PC-3 (cell line): ENCODE measurements around the gene SDC1. TPM values are rescaled to one million over a fixed set of nuclear protein-coding genes. Genes with fewer than 3 reads are reported as not detected.

Experiments used
- ATAC-seq: fragments of 200-7000 bp; cut with Tn5 transposase; 2 replicates; pipeline ENCODE4 v1.9.1; 2020; ENCODE audit warnings: mild to moderate bottlenecking, moderate library complexity
- BruUV-seq: library from RNA; stranded (reverse); fragments of 400-500 nt; replicated peaks from 2 replicates; lab custom pipeline; 2021; lab: Mats Ljungman, UMichigan
- CTCF ChIA-PET: fragments of 300-600 bp; sonication (Branson Sonifier 250); formaldehyde crosslinking; loops from one replicate; lab custom pipeline; 2022; ENCODE audit warnings: antibody characterized with exemption; lab: Charles Lee
- POLR2A ChIA-PET: fragments of 300-600 bp; sonication (Branson Sonifier 250); formaldehyde crosslinking; loops from one replicate; lab custom pipeline; 2022; ENCODE audit warnings: antibody characterized with exemption; ENCODE audit not compliant: unreplicated experiment; lab: Charles Lee
- DNase-seq: peaks from one replicate; pipeline ENCODE4 v3.0.0-alpha.2; 2015
- H2AFZ ChIP-seq: fragments of 300-600 bp; sonication (generic); 2 replicates; pipeline ENCODE4 v1.6.0; 2016; ENCODE audit warnings: antibody characterized with exemption, low read length
- H3F3A ChIP-seq: fragments of 300-600 bp; sonication (generic); one replicate; pipeline ENCODE4 v1.6.0; 2017; ENCODE audit warnings: antibody characterized with exemption, low read length, control low read depth, mild to moderate bottlenecking; ENCODE audit not compliant: unreplicated experiment
- H3K27ac ChIP-seq: fragments of 300-600 bp; sonication (generic); 2 replicates; pipeline ENCODE4 v1.5.1; 2016; ENCODE audit warnings: mild to moderate bottlenecking, low read length
- H3K27me3 ChIP-seq: fragments of 300-600 bp; sonication (generic); 2 replicates; pipeline ENCODE4 v1.6.1; 2016; ENCODE audit warnings: low read length, mixed read lengths
- H3K36me3 ChIP-seq: fragments of 300-600 bp; sonication (generic); 2 replicates; pipeline ENCODE4 v1.6.1; 2016; ENCODE audit warnings: low read depth, mixed run types, low read length, mixed read lengths
- H3K4me1 ChIP-seq: fragments of 300-600 bp; sonication (generic); 2 replicates; pipeline ENCODE4 v1.5.1; 2016; ENCODE audit warnings: low read length; ENCODE audit not compliant: insufficient read depth
- H3K4me2 ChIP-seq: fragments of 300-600 bp; sonication (generic); 2 replicates; pipeline ENCODE4 v1.6.0; 2016; ENCODE audit warnings: low read length
- H3K4me3 ChIP-seq: fragments of 300-600 bp; sonication (generic); 2 replicates; pipeline ENCODE4 v1.5.1; 2016; ENCODE audit warnings: mild to moderate bottlenecking, low read length, mixed read lengths
- H3K79me2 ChIP-seq: fragments of 300-600 bp; sonication (generic); 2 replicates; pipeline ENCODE4 v1.6.1; 2017; ENCODE audit warnings: low read length, mixed read lengths
- H3K9ac ChIP-seq: fragments of 300-600 bp; sonication (generic); 2 replicates; pipeline ENCODE4 v1.6.0; 2016; ENCODE audit warnings: mild to moderate bottlenecking, low read length
- H3K9me2 ChIP-seq: fragments of 300-600 bp; sonication (generic); replicated peaks from 2 replicates; pipeline ENCODE4 v1.6.1; 2016; ENCODE audit warnings: mixed run types, low read length, mixed read lengths
- H3K9me3 ChIP-seq: fragments of 300-600 bp; sonication (generic); 2 replicates; pipeline ENCODE4 v1.6.1; 2016; ENCODE audit warnings: low read length, mixed read lengths
- H4K20me1 ChIP-seq: fragments of 300-600 bp; sonication (generic); 2 replicates; pipeline ENCODE4 v1.6.1; 2016; ENCODE audit warnings: low read length, mixed read lengths
- EZH2 ChIP-seq: fragments of 300-600 bp; sonication (generic); IDR thresholded peaks from one replicate; pipeline ENCODE4 v1.6.1; 2017; ENCODE audit warnings: antibody characterized with exemption, mild to moderate bottlenecking, low read length; ENCODE audit not compliant: unreplicated experiment
- EZH2phosphoT487 ChIP-seq: fragments of 300-600 bp; sonication (generic); IDR thresholded peaks from 2 replicates; pipeline ENCODE4 v1.6.1; 2018; ENCODE audit warnings: mild to moderate bottlenecking, antibody characterized with exemption, low read length, borderline replicate concordance
- intact Hi-C: fragments of 100-400 bp; cut with micrococcal nuclease; formaldehyde crosslinking; loops from 2 replicates; pipeline ENCODE4 v1.9.0; 2023
- total RNA-seq: library from RNA; depleted of rRNA; stranded (reverse); fragments of >200 nt; gene quantifications from 2 replicates; pipeline ENCODE4 v1.2.3, GENCODE V29; 2014
- TF ChIP-seq, protein P1 (sequence below): fragments of 300-600 bp; sonication (generic); conservative IDR thresholded peaks from 2 replicates; pipeline ENCODE4 v1.5.1; 2017; ENCODE audit warnings: antibody characterized with exemption, low read depth, mild to moderate bottlenecking, low read length

Gene SDC1
- total RNA-seq, 1 experiment from 2014 or later, result 358 TPM

DNA sequence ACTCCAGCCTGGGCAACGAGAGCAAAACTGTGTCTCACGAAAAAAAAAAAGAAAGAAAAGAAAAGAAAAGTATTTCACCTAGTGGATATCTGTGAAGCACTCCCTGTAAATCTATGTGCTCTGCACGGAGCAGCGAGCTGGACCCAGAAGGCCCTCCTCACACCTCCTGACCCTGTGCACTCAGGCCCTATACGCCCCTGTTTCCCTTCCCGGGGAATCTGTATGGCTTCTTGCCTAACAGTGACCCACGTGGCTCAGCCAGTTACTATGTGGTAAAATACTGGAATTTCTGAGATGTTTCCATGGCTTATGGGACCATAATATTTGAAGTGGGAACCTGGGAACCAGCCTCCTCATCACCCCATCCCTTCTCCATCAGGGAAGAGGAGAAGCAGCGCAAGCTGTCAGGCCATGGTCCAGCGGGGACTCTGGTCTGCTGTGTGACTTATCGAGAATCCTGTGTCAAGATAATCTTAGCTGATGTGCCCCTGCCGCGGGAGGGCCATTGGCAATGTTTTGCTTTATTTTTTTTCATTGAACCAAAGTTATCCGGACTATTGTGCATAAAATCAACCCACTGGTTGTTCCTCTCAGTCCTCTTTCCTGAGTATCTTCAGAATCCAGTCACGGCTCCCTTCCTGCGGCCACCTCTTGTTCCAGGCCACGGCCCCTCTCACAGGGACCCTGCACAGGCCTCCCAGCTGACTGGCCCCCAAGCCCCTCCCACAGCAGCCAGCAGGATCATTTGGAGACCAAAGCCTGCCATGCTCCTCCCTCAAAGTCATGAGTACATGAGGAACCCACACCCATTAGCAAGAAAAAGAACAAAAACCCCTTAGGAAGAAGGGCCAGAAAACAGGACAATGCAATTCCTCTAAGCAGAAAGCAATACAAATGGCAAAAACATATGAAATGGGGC is 30.6 kb downstream of the SDC1 start:
- Histone ChIP-seq H3K27ac (no peak overlapping the region), H2AFZ (no peak overlapping the region)
- BruUV-seq, result no TSS peak

DNA sequence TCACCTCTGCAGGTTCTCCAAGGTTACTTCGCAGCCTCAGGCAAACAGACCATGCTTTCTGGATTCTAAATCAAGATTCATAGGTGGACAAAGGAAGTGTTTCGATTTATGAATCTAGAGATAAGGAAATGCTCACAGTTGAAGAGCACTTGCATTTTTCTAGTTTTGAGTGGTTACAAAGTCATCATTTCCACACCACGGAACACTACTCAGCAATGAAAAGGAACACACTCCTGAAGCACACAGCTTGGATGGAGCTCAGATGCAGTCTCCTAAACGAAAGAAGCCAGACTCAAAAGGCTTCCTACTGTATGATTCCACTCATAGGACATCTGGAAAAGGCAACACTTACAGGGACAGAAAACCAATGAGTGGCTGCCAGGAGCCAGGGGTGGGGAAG is 31.7 kb downstream of the SDC1 start:
- H2AFZ ChIP-seq, result no peak overlapping the region

More for the DNA sequence above, 30.6 kb downstream of the SDC1 start:
- intact Hi-C loops, result no loop called here
- no peak for DNase-seq
- H3K9ac ChIP-seq, result no peak overlapping the region
- no peak overlapping the region for H3K4me3 ChIP-seq
- H3K36me3 ChIP-seq, result no peaks in the 10 kb centered on the region
- no peaks in the 10 kb centered on the region for H3K9me2 ChIP-seq
- CTCF ChIA-PET, result no interaction called here
- no peaks in the 10 kb centered on the region for H4K20me1 ChIP-seq
- no peaks in the 10 kb centered on the region for H3K9me3 ChIP-seq
- no peak for ATAC-seq
- H3F3A ChIP-seq, result no peaks in the 10 kb centered on the region
- POLR2A ChIA-PET, result no interaction called here
- TF ChIP-seq EZH2phosphoT487, result no peak
- TF ChIP-seq, protein P1, sequence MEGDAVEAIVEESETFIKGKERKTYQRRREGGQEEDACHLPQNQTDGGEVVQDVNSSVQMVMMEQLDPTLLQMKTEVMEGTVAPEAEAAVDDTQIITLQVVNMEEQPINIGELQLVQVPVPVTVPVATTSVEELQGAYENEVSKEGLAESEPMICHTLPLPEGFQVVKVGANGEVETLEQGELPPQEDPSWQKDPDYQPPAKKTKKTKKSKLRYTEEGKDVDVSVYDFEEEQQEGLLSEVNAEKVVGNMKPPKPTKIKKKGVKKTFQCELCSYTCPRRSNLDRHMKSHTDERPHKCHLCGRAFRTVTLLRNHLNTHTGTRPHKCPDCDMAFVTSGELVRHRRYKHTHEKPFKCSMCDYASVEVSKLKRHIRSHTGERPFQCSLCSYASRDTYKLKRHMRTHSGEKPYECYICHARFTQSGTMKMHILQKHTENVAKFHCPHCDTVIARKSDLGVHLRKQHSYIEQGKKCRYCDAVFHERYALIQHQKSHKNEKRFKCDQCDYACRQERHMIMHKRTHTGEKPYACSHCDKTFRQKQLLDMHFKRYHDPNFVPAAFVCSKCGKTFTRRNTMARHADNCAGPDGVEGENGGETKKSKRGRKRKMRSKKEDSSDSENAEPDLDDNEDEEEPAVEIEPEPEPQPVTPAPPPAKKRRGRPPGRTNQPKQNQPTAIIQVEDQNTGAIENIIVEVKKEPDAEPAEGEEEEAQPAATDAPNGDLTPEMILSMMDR, result no peak
- no peak for TF ChIP-seq EZH2
- H3K27me3 ChIP-seq, result no peaks in the 10 kb centered on the region
- H3K4me1 ChIP-seq, result no peaks in the 10 kb centered on the region
- H3K4me2 ChIP-seq, result no peak overlapping the region
- H3K79me2 ChIP-seq, result no peaks in the 10 kb centered on the region

More for the DNA sequence above, 31.7 kb downstream of the SDC1 start:
- H4K20me1 ChIP-seq, result no peaks in the 10 kb centered on the region
- DNase-seq, result no peak
- no peak for ATAC-seq
- no peaks in the 10 kb centered on the region for H3F3A ChIP-seq
- H3K9ac ChIP-seq, result no peak overlapping the region
- ChIA-PET POLR2A (no interaction called here), CTCF (no interaction called here)
- intact Hi-C loops, result no loop called here
- no peaks in the 10 kb centered on the region for H3K9me3 ChIP-seq
- no peaks in the 10 kb centered on the region for H3K9me2 ChIP-seq
- H3K4me1 ChIP-seq, result no peaks in the 10 kb centered on the region
- H3K27ac ChIP-seq, result no peak overlapping the region
- no peak overlapping the region for H3K4me3 ChIP-seq
- H3K79me2 ChIP-seq, result no peaks in the 10 kb centered on the region
- no peak overlapping the region for H3K4me2 ChIP-seq
- TF ChIP-seq EZH2, result no peak
- TF ChIP-seq EZH2phosphoT487, result no peak
- TF ChIP-seq, protein P1, result no peak
- no peaks in the 10 kb centered on the region for H3K27me3 ChIP-seq
- BruUV-seq, result no TSS peak
- no peaks in the 10 kb centered on the region for H3K36me3 ChIP-seq
